22Rv1 (cell line): Measurements from ENCODE around the gene KLHL1.

Source experiments
- CTCF ChIP-seq: fragments of 450-650 bp; IDR thresholded peaks from 2 replicates; pipeline ENCODE4 v1.5.1; 2017; ENCODE audit warnings: mild to moderate bottlenecking
- ZFX ChIP-seq: fragments of 450-650 bp; IDR thresholded peaks from 2 replicates; pipeline ENCODE4 v1.6.1; 2017; ENCODE audit warnings: antibody characterized with exemption, borderline replicate concordance

DNA sequence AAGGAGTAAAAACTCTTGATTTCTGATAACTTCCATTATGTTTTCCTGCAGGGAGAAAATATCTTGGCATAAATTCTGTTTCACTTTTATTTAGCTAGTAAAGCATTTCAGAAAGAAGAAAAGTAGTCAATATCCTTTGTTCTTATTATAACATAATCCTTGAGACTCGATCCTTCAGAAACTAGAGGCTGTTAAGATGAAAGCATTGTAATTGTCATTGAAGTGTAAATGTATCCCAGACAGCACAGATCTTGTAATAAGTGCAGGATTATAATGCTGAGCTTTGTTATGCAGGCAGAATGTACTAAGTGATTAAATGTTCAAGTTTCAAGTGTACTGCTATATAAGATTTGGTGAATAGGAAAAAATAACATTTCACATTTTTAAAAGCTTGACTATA is 225.8 kb downstream of the KLHL1 start:
- no peak for TF ChIP-seq ZFX
- TF ChIP-seq CTCF: no peak
